OCI-LY3 (cell line): Measurements from ENCODE around the gene HLF.

ENCODE experiments used
- H2AFZ ChIP-seq: fragments of 200-600, 300-600 bp; shearing (Covaris generic); 2 replicates; pipeline ENCODE4 v1.6.0; 2014; ENCODE audit warnings: antibody characterized with exemption, low read depth, low read length
- H3K27ac ChIP-seq: fragments of 200-600, 300-600 bp; sonication (generic); 2 replicates; pipeline ENCODE4 v1.5.1; 2014; ENCODE audit warnings: mild to moderate bottlenecking, low read length, moderate library complexity, mixed read lengths
- H3K27me3 ChIP-seq: fragments of 200-600, 300-600 bp; sonication (generic); 2 replicates; pipeline ENCODE4 v1.6.1; 2014; ENCODE audit warnings: low read depth, low read length, mixed read lengths
- H3K36me3 ChIP-seq: fragments of 200-600, 300-600 bp; sonication (generic); replicated peaks from 2 replicates; pipeline ENCODE3; 2014; ENCODE audit warnings: low read depth, low read length, mixed read lengths
- H3K4me1 ChIP-seq: fragments of 300-600, 200-600 bp; sonication (generic); 2 replicates; pipeline ENCODE4 v1.6.1; 2014; ENCODE audit warnings: low read length, mixed read lengths
- H3K4me2 ChIP-seq: fragments of 200-600, 300-600 bp; sonication (generic); 2 replicates; pipeline ENCODE4 v1.6.1; 2014; ENCODE audit warnings: low read length, mixed read lengths
- H3K4me3 ChIP-seq: fragments of 300-600, 200-600 bp; sonication (generic); 2 replicates; pipeline ENCODE4 v1.5.1; 2014; ENCODE audit warnings: antibody characterized with exemption, mild to moderate bottlenecking, low read length, moderate library complexity
- H3K79me2 ChIP-seq: fragments of 300-600, 200-600 bp; shearing (Covaris generic); 2 replicates; pipeline ENCODE4 v1.6.1; 2014; ENCODE audit warnings: mild to moderate bottlenecking, low read length, mixed read lengths
- H3K9ac ChIP-seq: fragments of 300-600, 200-600 bp; shearing (Covaris generic); 2 replicates; pipeline ENCODE4 v1.6.0; 2014; ENCODE audit warnings: mild to moderate bottlenecking, low read length, moderate library complexity
- H3K9me3 ChIP-seq: fragments of 200-600, 300-600 bp; shearing (Covaris generic); 2 replicates; pipeline ENCODE4 v1.6.1; 2014; ENCODE audit warnings: low read length, mixed read lengths; ENCODE audit not compliant: insufficient read depth
- H4K20me1 ChIP-seq: fragments of 200-600, 300-600 bp; sonication (generic); 2 replicates; pipeline ENCODE4 v1.6.1; 2016; ENCODE audit warnings: low read length, mixed read lengths; ENCODE audit not compliant: insufficient read depth
- EZH2phosphoT487 ChIP-seq: fragments of 200-600 bp; shearing (Covaris generic); IDR thresholded peaks from 2 replicates; pipeline ENCODE4 v1.6.1; 2018; ENCODE audit warnings: antibody characterized with exemption, mixed run types, low read depth
- TF ChIP-seq, protein P1 (sequence below): fragments of 200-600, 300-600 bp; sonication (generic); IDR thresholded peaks from 2 replicates; pipeline ENCODE4 v1.5.1; 2014; ENCODE audit warnings: antibody characterized with exemption, low read length, low read depth

HLF gene

DNA sequence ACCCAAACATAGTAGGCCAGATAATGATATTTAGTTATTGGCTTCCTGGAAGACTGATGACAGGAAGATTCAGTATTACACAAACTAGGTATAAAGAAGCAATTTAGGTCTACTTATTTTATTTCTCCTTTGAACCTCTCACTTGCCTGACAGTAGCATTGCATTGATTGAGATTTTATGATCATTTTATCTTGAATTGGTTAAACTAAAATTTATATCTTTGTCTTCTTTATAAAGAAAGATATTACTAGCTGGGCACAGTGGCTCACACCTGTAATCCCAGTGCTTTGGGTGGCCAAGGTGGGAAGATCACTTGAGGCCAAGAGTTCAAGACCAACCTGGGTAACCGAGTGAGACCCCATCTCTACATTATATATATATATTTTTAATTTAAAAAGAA lies 14.4 kb downstream of the HLF start:
- Histone ChIP-seq H3K36me3 (no peaks in the 10 kb centered on the region), H3K9me3 (no peaks in the 10 kb centered on the region), H3K4me1 (peaks cover 6% of the 10 kb centered on the region; the same call in 1 of the 2 replicates), H3K9ac (no peak overlapping the region), H3K4me2 (no peak overlapping the region), H3K79me2 (peaks cover 41% of the 10 kb centered on the region), H3K27ac (no peak overlapping the region), H3K27me3 (no peaks in the 10 kb centered on the region), H4K20me1 (no peaks in the 10 kb centered on the region), H2AFZ (no peak overlapping the region), H3K4me3 (no peak overlapping the region)
- no peak for TF ChIP-seq EZH2phosphoT487
- TF ChIP-seq, protein P1, sequence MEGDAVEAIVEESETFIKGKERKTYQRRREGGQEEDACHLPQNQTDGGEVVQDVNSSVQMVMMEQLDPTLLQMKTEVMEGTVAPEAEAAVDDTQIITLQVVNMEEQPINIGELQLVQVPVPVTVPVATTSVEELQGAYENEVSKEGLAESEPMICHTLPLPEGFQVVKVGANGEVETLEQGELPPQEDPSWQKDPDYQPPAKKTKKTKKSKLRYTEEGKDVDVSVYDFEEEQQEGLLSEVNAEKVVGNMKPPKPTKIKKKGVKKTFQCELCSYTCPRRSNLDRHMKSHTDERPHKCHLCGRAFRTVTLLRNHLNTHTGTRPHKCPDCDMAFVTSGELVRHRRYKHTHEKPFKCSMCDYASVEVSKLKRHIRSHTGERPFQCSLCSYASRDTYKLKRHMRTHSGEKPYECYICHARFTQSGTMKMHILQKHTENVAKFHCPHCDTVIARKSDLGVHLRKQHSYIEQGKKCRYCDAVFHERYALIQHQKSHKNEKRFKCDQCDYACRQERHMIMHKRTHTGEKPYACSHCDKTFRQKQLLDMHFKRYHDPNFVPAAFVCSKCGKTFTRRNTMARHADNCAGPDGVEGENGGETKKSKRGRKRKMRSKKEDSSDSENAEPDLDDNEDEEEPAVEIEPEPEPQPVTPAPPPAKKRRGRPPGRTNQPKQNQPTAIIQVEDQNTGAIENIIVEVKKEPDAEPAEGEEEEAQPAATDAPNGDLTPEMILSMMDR = no peak

DNA sequence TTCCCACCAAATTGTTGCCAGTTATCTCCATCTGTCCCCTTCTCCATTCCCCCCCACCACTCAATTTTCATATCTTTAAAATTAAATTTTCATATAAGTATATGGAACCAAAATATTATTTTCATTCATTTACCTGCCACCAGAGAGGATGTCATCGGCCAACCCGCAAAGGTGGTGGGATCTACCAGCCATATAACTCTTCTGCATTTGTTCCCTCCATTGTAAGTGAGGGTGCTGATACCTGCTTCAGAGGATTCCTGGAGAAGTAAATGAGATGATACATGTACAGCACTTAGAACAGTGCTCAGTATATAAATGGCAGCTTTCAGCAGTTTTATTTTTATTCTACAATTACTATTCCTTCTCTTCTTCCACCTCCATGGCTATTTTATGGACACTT lies 15.0 kb downstream of the HLF start:
- Histone ChIP-seq H3K36me3 (no peaks in the 10 kb centered on the region), H4K20me1 (no peaks in the 10 kb centered on the region), H2AFZ (no peak overlapping the region), H3K27ac (no peak overlapping the region), H3K27me3 (no peaks in the 10 kb centered on the region), H3K9me3 (no peaks in the 10 kb centered on the region), H3K4me1 (peaks cover 8% of the 10 kb centered on the region; the same call in 1 of the 2 replicates), H3K4me3 (no peak overlapping the region), H3K4me2 (no peak overlapping the region), H3K9ac (no peak overlapping the region), H3K79me2 (peaks cover 41% of the 10 kb centered on the region)
- no peak for TF ChIP-seq EZH2phosphoT487
- TF ChIP-seq, protein P1 = no peak

DNA sequence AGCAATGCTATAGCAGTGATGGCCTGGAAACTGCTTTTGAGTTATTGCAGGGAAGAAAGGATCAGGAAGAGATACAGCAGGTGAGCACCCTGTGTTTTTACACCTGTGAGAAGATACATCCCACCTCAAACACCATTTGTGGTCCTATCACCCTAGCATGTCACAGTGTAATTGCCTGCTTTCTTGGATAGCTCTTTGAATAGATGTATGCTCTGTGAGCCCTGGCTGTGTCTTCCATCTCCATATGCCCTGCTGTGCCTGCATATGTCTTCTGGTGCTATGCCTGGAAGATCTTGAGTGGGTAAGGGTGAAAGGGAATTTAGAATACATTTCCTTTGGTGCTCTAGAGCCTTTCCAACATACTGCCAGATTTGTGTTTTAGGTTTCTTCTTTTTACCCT lies 15.5 kb downstream of the HLF start:
- no peaks in the 10 kb centered on the region for H3K9me3 ChIP-seq
- H3K9ac ChIP-seq = no peak overlapping the region
- no peak overlapping the region for H3K27ac ChIP-seq
- no peak for TF ChIP-seq EZH2phosphoT487
- TF ChIP-seq, protein P1 = no peak
- H3K4me2 ChIP-seq = no peak overlapping the region
- no peak overlapping the region for H3K4me3 ChIP-seq
- H3K79me2 ChIP-seq = peaks cover 45% of the 10 kb centered on the region
- H2AFZ ChIP-seq = no peak overlapping the region
- no peaks in the 10 kb centered on the region for H3K36me3 ChIP-seq
- no peaks in the 10 kb centered on the region for H4K20me1 ChIP-seq
- peaks cover 8% of the 10 kb centered on the region; the same call in 1 of the 2 replicates for H3K4me1 ChIP-seq
- no peaks in the 10 kb centered on the region for H3K27me3 ChIP-seq

DNA sequence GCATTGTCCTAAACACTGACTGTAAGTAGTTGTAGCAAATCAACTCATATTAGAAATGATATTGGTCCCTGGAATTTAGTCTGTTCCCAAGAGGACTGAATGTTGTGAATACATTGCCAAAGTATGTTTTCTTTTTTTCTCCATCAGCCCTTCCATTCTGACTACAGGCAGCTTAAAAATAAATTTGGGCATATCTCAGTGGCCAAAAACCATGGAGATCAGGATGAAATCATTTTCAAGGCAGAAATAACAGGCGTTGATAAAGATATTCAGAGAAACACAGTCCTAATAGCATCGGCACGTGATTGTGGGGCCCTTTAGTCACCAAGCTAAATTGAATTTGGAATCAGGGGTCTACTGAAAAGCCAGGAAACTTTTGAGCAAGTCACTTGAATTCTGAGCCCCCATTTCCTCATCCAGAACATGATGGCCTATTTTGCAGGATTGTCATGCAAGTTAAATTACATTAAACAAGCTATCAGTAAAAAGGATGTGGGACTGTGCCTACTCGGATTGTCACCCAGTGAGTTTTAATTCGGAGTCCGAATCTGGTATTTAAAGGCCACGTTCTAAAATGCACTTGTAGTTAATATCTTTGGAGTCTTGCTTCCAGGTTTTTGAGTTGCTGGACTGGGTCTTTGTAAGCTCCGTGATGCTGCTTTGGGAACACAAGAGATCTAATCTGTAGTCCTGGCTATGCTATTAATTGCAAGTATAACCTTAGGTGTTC lies 17.1 kb downstream of the HLF start:
- H3K9ac ChIP-seq = no peak overlapping the region
- no peaks in the 10 kb centered on the region for H3K27me3 ChIP-seq
- no peak for TF ChIP-seq EZH2phosphoT487
- TF ChIP-seq, protein P1 = no peak

More for the DNA sequence above, 17.1 kb downstream of the HLF start:
- Histone ChIP-seq H4K20me1 (no peaks in the 10 kb centered on the region), H2AFZ (no peak overlapping the region), H3K4me1 (peaks cover 20% of the 10 kb centered on the region), H3K27ac (no peak overlapping the region), H3K9me3 (no peaks in the 10 kb centered on the region), H3K79me2 (peaks cover 55% of the 10 kb centered on the region), H3K4me2 (no peak overlapping the region), H3K4me3 (no peak overlapping the region), H3K36me3 (peaks cover 3% of the 10 kb centered on the region)
